AG08396 (cell line): ENCODE results near the gene VPS13D.
A peak's percentile ranks its signal among the peaks of the same experiment; 100 is the strongest.
"Not testable (repeated sequence)": the region's sequence is repeated elsewhere in the genome, so short reads cannot be mapped to it uniquely, and the experiment has no call there.

Source experiments
- DNase-seq: peaks from one replicate; pipeline ENCODE4 v3.0.0; 2012; ENCODE audit warnings: low spot score, mixed read lengths

The VPS13D gene

DNA sequence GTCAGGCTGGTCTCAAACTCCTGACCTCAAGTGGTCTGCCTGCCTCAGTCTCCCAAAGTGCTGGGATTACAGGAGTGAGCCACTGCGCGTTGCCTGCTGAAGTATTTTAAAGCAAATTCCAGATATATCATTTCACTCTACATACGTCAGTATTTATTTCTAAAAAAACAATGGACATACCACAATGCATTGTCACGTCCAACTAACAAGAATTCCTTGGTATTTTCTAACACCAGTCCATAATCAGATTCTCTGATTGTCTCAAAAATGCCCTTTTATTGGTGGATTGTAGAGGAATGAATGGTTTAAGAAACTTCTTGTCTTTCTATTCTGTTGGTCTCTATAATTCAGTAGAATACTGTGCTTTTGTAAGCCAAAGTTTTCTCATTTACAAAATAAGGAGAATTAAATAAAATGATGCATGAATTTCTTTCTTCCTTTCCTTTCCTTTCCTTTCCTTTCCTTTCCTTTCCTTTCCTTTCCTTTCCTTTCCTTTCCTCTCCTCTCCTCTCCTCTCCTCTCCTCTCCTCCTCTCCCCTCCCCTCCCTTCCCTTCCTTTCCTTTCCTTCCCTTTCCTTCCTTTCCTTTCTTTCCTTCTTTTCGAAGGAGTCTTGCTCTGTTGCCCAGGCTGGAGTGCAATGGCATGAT, 55.8 kb downstream of the VPS13D start:
- no peak for DNase-seq

DNA sequence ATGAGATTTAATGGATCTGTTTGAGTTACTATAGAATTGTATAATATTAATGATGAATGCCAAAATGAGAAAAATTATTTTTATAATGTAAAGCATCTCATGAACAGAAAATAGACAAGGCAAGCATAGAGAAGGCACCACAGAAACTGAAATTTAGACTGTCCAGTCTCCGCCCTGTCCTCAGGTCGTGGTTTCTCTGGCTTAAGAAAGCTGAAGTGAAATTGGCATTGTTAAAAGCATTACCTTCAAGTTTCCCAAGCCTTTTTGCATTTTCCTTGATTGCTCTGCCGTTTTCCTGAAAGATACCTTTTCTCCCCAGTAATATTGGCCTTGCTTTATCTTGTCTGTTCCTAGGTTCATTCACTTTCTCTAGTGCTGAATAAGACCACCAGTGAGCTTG, 58.0 kb downstream of the VPS13D start:
- no peak for DNase-seq

DNA sequence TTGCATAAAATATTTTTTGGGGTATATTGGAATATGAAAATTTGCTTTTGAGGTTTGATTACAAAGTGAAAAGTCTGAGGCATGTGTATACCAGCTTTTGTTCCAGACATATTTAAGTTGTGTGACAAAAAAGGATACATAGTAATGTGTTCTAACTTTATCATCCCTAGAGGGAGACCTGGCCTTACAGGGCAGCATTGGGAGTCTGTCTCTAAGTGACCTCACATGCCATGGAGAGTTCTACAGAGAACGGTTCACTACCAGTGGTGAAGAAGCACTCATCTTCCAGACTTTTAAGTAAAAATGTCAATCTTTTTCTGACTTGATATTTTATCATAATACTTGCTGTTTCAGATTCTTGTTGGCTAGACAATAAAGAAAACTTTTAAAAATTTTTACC, 61.0 kb downstream of the VPS13D start:
- DNase-seq, result no peak

DNA sequence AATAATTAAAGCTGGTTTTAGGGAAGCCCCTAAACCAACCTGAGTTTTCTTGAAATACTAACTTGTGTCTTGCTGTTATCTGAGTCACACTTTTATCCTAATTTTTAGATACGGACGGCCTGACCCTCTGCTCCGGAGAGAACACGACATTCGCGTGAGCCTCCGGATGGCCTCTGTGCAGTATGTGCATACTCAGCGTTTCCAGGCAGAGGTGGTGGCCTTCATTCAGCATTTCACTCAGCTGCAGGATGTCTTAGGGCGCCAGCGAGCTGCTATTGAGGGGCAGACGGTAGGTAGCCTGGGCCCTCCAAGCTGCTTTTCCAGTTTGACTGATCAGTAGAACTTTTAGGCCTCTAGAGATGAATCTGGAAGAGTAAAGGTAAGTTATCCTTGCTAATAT, 63.6 kb downstream of the VPS13D start:
- no peak for DNase-seq

DNA sequence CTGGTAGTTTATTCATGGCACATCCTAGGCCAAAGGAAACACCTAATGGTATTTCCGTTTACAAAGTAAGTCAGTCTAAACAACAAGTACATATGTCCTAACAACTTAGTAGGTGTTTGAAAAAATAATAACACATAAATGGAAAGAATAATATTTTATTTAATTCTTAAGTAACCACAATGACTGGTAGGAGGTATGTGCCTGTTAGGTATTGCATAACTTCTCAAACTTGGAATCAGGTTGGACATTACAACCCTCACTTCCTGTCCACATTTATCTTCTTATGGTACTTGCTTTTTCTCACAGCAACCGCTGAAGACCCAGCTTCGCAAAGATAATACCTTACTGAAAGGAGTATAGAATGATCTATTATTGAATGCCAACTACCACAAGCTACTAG, 64.2 kb downstream of the VPS13D start:
- no peak for DNase-seq

DNA sequence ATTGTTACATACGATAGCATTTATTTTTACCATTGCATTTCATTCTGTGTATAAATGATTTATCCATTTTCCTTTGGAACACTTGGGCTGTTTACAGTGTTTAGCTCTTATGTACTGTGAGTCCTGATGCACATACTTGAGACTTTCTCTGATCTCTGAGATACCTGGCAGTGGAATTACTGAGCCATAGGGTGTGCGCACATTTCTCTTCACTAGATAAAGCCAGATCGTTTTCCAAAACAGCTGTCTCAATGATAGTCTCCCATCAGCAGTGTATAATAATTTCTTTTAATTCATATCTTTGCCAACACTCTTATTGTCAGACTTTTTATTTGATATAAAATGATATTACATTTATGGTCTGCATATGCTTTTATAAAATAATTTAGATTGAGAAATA, 66.2 kb downstream of the VPS13D start:
- no peak for DNase-seq

DNA sequence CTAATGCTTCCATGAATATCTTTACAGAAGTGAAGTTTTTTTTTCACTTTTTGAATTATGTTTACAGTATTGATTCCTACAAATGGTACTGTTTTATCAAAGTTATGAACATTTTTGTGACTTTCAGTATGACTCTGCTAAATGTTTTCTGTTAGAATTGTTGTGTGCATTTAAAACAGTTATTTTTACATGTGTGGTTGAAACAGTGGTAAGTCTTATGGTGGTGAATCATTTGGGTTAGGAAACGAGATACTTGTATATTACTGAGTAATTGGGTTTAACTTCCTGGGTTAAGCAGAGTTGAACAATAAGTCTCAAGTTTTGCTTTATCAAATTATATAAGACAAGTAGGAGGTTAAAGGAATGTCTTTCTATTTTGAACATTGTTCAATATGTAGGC, 66.8 kb downstream of the VPS13D start:
- peak; percentile 48 for DNase-seq

DNA sequence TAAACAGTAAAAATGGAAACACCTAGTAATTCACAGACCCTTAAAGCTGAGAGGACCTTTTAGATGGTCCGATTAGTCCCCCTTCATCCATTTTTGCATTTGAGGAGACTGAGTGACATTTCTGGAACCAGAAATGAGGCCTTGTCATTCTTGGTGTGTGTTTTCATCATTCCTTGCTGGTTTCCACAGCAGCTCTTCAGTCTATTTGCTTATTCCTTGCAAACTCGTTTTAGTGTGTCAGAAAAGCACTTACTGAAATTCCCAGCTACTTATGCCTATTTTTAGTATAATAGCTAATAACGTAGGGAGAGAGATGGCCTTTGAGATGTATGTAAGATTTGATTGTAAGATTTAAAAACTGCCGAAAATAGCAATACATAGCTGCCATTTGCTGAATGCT, 70.9 kb downstream of the VPS13D start:
- DNase-seq, result no peak

DNA sequence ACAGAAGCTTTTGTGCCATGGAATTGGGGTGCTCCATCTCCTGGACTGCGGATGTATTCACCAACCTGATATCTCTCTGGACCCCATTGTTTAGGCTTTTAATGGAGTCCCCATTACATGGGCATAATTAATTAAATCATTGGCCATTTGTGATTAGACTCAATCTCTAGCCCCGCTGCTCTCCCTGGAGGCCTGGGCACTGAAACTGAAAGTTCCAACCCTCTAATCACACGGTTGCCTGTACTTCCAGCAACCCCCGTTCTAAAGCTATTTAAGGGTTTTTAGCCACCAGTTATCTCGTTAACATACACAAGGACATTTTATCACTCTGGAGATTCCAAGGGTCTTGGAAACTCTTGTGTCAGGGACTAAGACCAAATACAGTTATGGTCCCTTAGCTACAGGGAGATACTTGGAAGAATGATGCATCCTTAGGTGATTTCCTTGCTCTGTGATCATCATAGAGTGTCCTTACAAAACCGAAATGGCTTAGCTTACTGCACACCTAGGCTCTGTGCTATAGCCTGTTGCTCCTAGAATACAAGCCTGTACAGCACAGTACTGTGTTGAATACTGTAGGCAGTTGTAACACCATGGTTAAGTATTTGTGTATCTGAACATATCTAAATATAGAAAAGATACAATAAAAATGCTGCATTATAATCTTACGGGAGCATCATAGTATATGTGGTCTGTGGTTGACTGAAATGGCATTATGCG, 71.8 kb downstream of the VPS13D start:
- no peak for DNase-seq

DNA sequence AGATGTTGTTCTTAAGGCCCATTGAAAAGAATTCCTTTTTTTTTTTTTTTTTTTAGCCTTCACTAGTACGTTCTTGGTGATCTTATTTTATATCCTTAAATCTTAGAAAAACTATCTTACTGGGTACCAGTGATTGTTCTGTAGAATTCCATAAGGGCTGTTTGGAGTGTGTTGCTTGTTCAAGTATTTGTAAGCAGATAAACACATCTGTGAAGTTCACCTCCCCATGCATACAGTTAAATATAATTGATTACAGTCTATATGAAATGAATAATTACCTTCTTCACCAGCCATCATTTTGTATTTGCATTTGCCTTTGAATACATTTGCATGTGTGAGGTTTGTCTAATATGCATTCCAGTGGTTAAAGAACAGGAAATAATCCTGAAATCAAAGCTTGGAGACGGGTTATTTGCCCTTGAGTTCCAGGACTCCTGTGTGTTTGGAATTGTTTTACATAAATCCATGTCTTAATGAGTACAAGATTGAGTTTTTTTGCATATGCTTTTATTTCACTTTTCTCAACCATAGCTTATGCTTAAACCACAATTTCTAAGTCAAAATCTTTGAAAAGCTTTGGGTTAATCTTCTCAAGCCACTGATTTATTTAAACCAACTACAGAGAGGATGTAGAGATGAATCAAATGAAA, 73.1 kb downstream of the VPS13D start:
- DNase-seq, result no peak

DNA sequence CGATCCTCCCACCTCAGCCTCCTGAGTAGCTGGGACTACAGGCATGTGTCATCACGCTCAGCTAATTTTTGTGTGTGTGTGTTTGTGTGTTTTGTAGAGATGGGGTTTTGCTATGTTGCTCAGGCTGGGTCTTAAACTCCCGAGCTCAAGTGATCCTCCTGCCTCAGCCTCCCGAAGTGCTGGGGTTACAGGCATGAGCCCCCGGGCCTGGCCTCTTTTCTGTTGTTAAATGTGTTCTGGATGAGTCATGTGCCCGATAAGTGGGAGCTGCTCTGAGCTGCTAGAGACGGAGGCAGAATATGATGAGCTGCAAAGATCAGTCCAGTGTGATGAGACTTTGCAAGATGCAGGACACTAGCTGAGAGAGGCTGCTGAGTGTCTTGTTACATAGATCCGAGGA, 75.5 kb downstream of the VPS13D start:
- DNase-seq, result no peak

DNA sequence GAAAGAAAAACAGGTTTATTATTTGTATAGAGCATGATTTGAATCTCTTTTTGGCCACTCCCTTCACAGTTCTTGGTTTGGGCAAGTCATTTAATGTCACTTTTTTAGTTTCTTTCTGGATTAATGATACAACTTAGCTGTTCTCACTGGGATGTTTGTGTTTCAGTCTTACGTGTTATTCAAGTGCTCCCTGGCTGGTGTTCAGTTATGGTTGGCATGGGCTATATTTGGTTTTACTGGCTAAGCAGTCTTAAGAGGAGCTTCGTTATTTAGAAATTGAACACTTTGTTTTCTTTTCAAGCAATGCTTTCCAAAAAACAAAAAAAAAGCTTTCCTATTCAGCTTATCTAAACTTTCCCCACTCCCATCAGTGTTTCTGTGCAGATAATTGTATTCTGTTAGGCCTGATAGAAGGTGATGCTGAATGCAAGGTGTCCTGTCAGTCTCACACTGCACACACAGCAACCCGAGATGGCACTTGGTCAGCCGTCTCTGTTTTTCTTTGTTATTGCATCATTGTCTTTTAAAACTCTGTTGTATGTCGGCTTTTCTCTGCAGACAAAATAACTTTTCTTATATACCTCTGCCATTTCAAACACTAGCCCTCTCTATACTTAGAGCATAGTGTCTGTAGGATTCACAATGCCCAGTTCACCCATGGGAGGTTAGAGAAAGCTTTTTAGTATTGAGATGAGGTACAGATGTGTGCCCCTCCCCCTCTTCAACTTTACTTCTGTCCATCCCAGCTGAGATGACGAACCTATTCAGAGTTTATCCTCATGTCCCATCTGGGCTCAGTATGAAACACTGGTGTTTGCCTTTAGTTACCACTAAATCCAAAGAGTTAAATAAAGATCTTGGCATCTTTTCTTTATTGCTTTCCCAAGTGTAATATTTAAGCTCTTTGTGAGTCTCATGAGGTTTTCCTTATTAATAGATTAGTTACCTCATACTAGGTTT, 80.2 kb downstream of the VPS13D start:
- no peak for DNase-seq

DNA sequence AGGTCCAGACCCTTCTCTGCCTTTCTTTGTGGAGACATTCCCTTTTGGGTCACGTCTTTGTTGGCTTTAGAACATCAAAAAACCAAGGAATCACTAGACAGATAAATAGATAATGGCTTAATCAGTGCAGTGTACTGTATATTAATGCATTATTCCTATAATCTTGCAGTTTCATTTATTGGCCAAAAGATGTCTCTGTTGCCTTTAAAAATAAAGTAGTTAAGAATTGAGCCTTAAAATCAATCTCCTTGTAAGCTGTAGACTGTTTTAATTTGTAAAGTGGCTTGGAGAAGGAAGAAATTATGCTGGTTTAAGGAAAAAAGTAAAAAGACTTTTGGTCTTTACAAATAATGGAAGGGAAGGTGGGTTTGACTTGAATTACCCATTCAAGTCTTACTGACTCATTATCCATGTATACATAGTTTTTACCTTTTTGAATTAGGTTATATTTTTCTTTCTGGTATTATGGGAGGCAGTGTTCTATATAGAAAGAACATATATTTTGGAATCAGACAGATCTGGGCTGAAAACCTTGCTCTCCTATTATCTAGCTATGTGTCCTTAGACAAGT, 84.6 kb downstream of the VPS13D start:
- DNase-seq, result peak; percentile 13

DNA sequence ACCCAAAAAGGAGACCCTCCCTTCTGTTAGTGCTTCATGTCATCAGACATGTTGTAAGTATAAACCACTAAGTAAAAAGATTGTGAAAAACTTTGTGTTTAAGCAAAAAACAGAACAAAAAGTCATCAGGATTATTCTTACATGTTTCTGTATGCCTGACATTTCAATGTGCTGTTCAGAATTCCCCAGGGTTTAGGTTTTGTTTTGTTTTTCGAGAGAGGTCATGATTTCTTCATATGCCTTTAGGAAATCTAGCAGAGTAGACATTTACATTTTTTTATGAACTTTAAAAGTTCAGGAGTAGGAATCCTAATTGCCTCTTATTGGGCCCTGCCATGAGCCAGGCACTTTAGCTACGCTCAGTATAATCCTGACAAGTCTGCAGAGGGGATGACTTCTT, 85.3 kb downstream of the VPS13D start:
- DNase-seq, result no peak

DNA sequence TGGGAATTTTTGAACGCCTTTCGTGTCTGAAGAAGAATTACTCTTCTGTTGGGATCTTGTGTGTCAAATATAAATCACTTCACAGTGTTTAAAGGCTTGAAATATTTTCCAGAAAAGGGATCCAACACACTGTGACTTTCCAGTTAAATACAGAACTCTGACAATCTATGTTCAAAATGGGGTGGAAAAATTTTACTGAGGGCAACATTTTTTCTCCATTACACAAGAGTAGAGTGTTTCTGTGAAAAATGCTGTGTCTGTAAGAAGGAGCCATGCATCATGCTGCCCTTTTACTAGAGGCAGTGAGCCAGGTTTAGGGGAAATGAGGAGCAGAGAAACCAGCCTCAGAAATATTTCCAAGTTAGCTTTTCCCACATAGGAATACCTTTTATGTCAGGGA, 86.5 kb downstream of the VPS13D start:
- DNase-seq, result no peak

DNA sequence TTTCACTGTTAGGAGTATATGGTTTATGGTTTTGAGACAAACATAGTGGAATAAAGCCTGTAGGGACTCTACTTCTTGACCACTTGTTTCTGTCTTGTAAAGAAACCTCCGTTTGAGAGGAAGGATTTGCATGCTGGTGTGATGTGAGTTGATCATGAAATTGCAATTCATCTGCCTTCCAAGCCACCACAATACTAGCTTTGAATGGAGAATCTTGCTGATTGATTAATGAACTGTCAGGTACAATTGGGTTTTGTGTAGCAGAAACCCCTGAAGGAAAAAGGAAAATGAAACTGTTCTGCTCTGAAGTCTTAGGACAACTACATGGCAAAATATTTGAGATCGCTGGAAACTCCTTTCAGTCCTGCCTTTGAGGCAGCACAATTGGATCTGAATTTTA, 90.7 kb downstream of the VPS13D start:
- DNase-seq, result no peak

DNA sequence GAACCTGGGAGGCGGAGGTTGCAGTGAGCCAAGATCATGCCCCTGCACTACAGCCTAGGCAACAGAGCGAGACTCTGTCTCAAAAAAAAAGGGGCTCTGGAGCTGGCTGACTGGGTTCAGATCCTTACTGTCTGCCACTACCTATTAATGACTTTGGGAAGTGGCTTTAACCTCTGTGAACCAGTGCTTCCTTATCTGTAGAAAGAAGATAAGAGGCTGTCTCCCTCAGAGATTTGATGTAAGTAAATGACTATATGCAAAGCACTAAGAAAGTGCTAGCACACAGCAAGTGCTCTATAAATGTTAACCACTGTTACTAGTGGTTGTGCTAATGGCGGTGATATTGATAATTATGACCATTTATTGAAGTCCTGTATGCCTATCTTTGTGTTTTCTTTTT, 94.6 kb downstream of the VPS13D start:
- no peak for DNase-seq

DNA sequence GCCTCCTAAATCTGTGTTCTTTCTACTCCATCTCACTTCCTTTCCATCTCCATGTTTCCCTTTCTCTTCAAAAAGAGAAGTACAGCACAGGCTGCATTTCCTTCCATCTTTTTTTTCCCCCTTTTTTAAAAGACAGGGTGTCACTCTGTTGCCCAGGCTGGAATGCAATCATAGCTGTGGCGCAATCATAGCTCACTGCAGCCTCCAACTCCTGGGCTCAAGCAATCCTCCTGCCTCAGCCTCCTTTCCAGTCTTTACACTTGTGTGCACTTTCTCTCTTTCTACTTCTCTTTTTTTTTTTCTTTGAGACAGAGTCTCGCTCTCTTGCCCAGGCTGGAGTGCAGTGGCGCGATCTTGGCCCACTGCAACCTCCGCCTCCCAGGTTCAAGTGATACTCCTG, 95.1 kb downstream of the VPS13D start:
- DNase-seq, result not testable (repeated sequence)

DNA sequence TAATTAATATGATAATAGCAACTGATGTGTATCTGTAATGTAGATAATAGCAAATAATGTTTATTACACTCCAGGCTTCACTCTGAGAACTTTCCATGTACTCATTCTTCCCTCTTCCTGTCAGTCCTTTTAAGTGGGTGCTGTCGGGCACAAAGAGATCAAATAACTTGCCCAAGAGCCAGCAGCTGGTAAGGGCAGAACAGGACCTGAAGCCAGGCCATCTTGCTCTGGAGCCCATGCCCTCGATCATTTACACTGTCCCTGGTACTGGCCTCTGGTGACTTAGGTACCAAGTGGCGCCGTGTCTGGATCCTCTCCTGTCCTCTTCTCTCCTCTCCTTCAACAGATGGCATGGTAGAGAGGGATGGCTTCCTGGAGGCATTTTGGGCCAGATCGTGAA, 97.2 kb downstream of the VPS13D start:
- no peak for DNase-seq

DNA sequence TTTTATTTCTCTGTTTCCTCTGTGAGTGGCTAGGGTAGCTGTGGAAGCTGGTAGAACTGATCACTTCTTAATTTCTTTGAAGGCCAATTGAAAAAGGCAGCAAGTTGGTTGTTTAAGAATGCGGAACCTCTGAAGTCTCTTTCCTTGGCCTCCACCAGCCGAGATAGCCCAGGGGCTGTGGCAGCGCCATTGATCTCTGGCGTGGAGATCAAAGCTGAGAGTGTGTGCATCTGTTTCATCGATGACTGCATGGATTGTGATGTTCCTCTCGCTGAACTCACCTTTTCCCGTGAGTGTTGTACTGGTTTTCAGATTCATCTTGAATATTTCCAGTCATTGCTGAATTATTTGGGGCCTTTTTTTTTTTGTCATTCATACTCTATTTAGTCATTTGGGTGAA, 97.7 kb downstream of the VPS13D start:
- no peak for DNase-seq

DNA sequence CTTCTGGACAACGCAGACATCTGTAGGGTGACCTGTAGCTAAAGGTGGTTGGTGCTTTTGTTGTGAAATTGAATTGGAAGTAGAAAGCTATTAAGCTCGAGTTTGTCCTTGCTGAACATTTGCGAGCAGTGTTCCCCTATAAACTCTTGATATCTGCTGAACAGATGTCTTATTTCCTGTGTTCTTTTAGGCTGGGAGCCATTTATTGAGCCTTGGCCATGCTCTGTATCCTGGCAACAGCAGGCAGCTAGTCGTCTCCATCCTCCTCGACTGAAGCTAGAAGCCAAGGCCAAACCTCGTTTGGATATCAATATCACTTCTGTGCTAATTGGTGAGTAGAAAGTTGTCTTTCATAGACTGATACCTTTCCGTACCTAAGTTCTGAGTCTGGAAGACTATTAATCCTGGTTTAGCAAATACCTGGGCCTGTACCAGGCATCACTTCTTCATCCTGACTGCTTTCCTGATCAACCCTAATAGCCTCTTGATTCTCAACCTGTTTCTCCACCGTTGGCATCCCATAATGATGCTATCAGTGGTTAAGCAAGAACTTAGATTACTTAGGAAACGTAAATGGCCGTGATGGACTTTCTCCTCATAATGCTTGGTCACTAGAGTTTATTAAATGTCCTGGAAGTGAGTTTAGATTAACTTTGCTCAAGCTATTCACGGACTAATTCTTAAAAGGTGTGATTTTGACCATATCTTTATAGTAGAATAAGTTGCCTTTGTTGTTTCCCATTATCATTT, 103.4 kb downstream of the VPS13D start:
- DNase-seq, result no peak
